Measurements from ENCODE around the gene IGSF5. TPM values are rescaled to one million over a fixed set of nuclear protein-coding genes. Genes with fewer than 3 reads are reported as not detected.

IGSF5 gene
- total RNA-seq, 2 experiments from 2014 or later: not detected

GRCh38 chr21:39802217-39802616 is 57.2 kb downstream of the IGSF5 start:
- Mint-ChIP-seq H3K4me3 (no peak overlapping the region), H3K36me3 (ENCODE audit: low read depth) (no peaks in the 10 kb centered on the region), H3K4me1 (ENCODE audit: low read depth) (no peaks in the 10 kb centered on the region), H3K9me3 (peaks cover 1% of the 10 kb centered on the region), H3K27me3 (ENCODE audit: low read depth) (peaks cover 3% of the 10 kb centered on the region), H3K27ac (no peak overlapping the region)
- CTCF ChIA-PET: no interaction called here
- no peak for DNase-seq
- intact Hi-C loops (cut with micrococcal nuclease): no loop called here

- Mint-ChIP-seq H3K9me3 (peaks cover 1% of the 10 kb centered on the region), H3K27me3 (ENCODE audit: low read depth) (peaks cover 3% of the 10 kb centered on the region), H3K27ac (no peak overlapping the region), H3K4me1 (ENCODE audit: low read depth) (no peaks in the 10 kb centered on the region), H3K4me3 (no peak overlapping the region), H3K36me3 (ENCODE audit: low read depth) (no peaks in the 10 kb centered on the region)
- DNase-seq: no peak
- CTCF ChIA-PET: no interaction called here
- intact Hi-C loops (cut with micrococcal nuclease): no loop called here
Observed at GRCh38 chr21:39803393-39803792, 58.4 kb downstream of the IGSF5 start.

GRCh38 chr21:39804240-39804639 is 59.3 kb downstream of the IGSF5 start:
- CTCF ChIA-PET: no interaction called here
- Mint-ChIP-seq H3K9me3 (peaks cover 1% of the 10 kb centered on the region), H3K4me3 (no peak overlapping the region), H3K27ac (no peak overlapping the region), H3K27me3 (ENCODE audit: low read depth) (peaks cover 3% of the 10 kb centered on the region), H3K4me1 (ENCODE audit: low read depth) (no peaks in the 10 kb centered on the region), H3K36me3 (ENCODE audit: low read depth) (no peaks in the 10 kb centered on the region)
- intact Hi-C loops (cut with micrococcal nuclease): no loop called here
- DNase-seq: no peak

- H3K4me3 Mint-ChIP-seq: no peak overlapping the region
- CTCF ChIA-PET: no interaction called here
- no peaks in the 10 kb centered on the region for H3K36me3 Mint-ChIP-seq (ENCODE audit: low read depth)
- intact Hi-C loops (cut with micrococcal nuclease): no loop called here
- H3K27me3 Mint-ChIP-seq (ENCODE audit: low read depth): no peaks in the 10 kb centered on the region
- peaks cover 1% of the 10 kb centered on the region for H3K9me3 Mint-ChIP-seq
- DNase-seq: no peak
- no peak overlapping the region for H3K27ac Mint-ChIP-seq
- no peaks in the 10 kb centered on the region for H3K4me1 Mint-ChIP-seq (ENCODE audit: low read depth)
Observed at GRCh38 chr21:39805983-39806382, 61.0 kb downstream of the IGSF5 start.

- no peaks in the 10 kb centered on the region for H3K36me3 Mint-ChIP-seq (ENCODE audit: low read depth)
- CTCF ChIA-PET: no interaction called here
- H3K4me1 Mint-ChIP-seq (ENCODE audit: low read depth): no peaks in the 10 kb centered on the region
- H3K4me3 Mint-ChIP-seq: no peak overlapping the region
- intact Hi-C loops (cut with micrococcal nuclease): no loop called here
- peaks cover 1% of the 10 kb centered on the region for H3K9me3 Mint-ChIP-seq
- H3K27me3 Mint-ChIP-seq (ENCODE audit: low read depth): no peaks in the 10 kb centered on the region
- H3K27ac Mint-ChIP-seq: no peak overlapping the region
- DNase-seq: no peak
Observed at GRCh38 chr21:39807738-39808137, 62.8 kb downstream of the IGSF5 start.

- H3K9me3 Mint-ChIP-seq: peaks cover 1% of the 10 kb centered on the region
- CTCF ChIA-PET: no interaction called here
- no peak for DNase-seq
- H3K27ac Mint-ChIP-seq: no peak overlapping the region
- no peaks in the 10 kb centered on the region for H3K36me3 Mint-ChIP-seq (ENCODE audit: low read depth)
- intact Hi-C loops (cut with micrococcal nuclease): no loop called here
- no peaks in the 10 kb centered on the region for H3K4me1 Mint-ChIP-seq (ENCODE audit: low read depth)
- H3K4me3 Mint-ChIP-seq: no peak overlapping the region
- H3K27me3 Mint-ChIP-seq (ENCODE audit: low read depth): no peaks in the 10 kb centered on the region
Observed at GRCh38 chr21:39809936-39810335, 65.0 kb downstream of the IGSF5 start.

- CTCF ChIA-PET: no interaction called here
- no peak for DNase-seq
- Mint-ChIP-seq H3K4me1 (ENCODE audit: low read depth) (no peaks in the 10 kb centered on the region), H3K27ac (no peak overlapping the region), H3K27me3 (ENCODE audit: low read depth) (no peaks in the 10 kb centered on the region), H3K36me3 (ENCODE audit: low read depth) (no peaks in the 10 kb centered on the region), H3K4me3 (no peak overlapping the region), H3K9me3 (peaks cover under 1% of the 10 kb centered on the region)
- intact Hi-C loops (cut with micrococcal nuclease): no loop called here
Observed at GRCh38 chr21:39812983-39813382, 68.0 kb downstream of the IGSF5 start.

GRCh38 chr21:39818557-39818956 is 73.6 kb downstream of the IGSF5 start:
- DNase-seq: no peak
- intact Hi-C loops (cut with micrococcal nuclease): no loop called here
- Mint-ChIP-seq H3K4me3 (no peak overlapping the region), H3K27ac (no peak overlapping the region), H3K9me3 (peaks cover 3% of the 10 kb centered on the region), H3K27me3 (ENCODE audit: low read depth) (no peaks in the 10 kb centered on the region), H3K4me1 (ENCODE audit: low read depth) (no peaks in the 10 kb centered on the region), H3K36me3 (ENCODE audit: low read depth) (no peaks in the 10 kb centered on the region)
- CTCF ChIA-PET: no interaction called here

GRCh38 chr21:39822042-39822441 is 77.1 kb downstream of the IGSF5 start:
- H3K9me3 Mint-ChIP-seq: peaks cover 7% of the 10 kb centered on the region
- H3K4me3 Mint-ChIP-seq: no peak overlapping the region
- no peaks in the 10 kb centered on the region for H3K27me3 Mint-ChIP-seq (ENCODE audit: low read depth)
- H3K27ac Mint-ChIP-seq: no peak overlapping the region
- H3K4me1 Mint-ChIP-seq (ENCODE audit: low read depth): no peaks in the 10 kb centered on the region
- CTCF ChIA-PET: no interaction called here
- no peak for DNase-seq
- H3K36me3 Mint-ChIP-seq (ENCODE audit: low read depth): no peaks in the 10 kb centered on the region
- intact Hi-C loops (cut with micrococcal nuclease): no loop called here

GRCh38 chr21:39825250-39825649 is 80.3 kb downstream of the IGSF5 start:
- Mint-ChIP-seq H3K9me3 (peaks cover 4% of the 10 kb centered on the region), H3K27me3 (ENCODE audit: low read depth) (no peaks in the 10 kb centered on the region), H3K4me1 (ENCODE audit: low read depth) (no peaks in the 10 kb centered on the region), H3K27ac (no peak overlapping the region), H3K4me3 (no peak overlapping the region), H3K36me3 (ENCODE audit: low read depth) (no peaks in the 10 kb centered on the region)
- CTCF ChIA-PET: no interaction called here
- DNase-seq: no peak
- intact Hi-C loops (cut with micrococcal nuclease): no loop called here

- no peaks in the 10 kb centered on the region for H3K9me3 Mint-ChIP-seq
- no peaks in the 10 kb centered on the region for H3K27me3 Mint-ChIP-seq (ENCODE audit: low read depth)
- H3K4me1 Mint-ChIP-seq (ENCODE audit: low read depth): no peaks in the 10 kb centered on the region
- CTCF ChIA-PET: no interaction called here
- intact Hi-C loops (cut with micrococcal nuclease): no loop called here
- H3K36me3 Mint-ChIP-seq (ENCODE audit: low read depth): no peaks in the 10 kb centered on the region
- H3K4me3 Mint-ChIP-seq: no peak overlapping the region
- no peak for DNase-seq
- no peak overlapping the region for H3K27ac Mint-ChIP-seq
Observed at GRCh38 chr21:39834543-39834942, 89.6 kb downstream of the IGSF5 start.

- no peaks in the 10 kb centered on the region for H3K4me1 Mint-ChIP-seq (ENCODE audit: low read depth)
- H3K4me3 Mint-ChIP-seq: no peak overlapping the region
- H3K27me3 Mint-ChIP-seq (ENCODE audit: low read depth): no peaks in the 10 kb centered on the region
- H3K36me3 Mint-ChIP-seq (ENCODE audit: low read depth): no peaks in the 10 kb centered on the region
- no peak overlapping the region for H3K27ac Mint-ChIP-seq
- no peaks in the 10 kb centered on the region for H3K9me3 Mint-ChIP-seq
- CTCF ChIA-PET: no interaction called here
- DNase-seq: no peak
- intact Hi-C loops (cut with micrococcal nuclease): no loop called here
Observed at GRCh38 chr21:39837861-39838359, 92.9 kb downstream of the IGSF5 start.

GRCh38 chr21:39840373-39841097 is 95.6 kb downstream of the IGSF5 start:
- no peak overlapping the region for H3K27ac Mint-ChIP-seq
- no peak overlapping the region for H3K4me3 Mint-ChIP-seq
- no peaks in the 10 kb centered on the region for H3K27me3 Mint-ChIP-seq (ENCODE audit: low read depth)
- intact Hi-C loops (cut with micrococcal nuclease): no loop called here
- H3K4me1 Mint-ChIP-seq (ENCODE audit: low read depth): no peaks in the 10 kb centered on the region
- no peak for DNase-seq
- no peaks in the 10 kb centered on the region for H3K9me3 Mint-ChIP-seq
- no peaks in the 10 kb centered on the region for H3K36me3 Mint-ChIP-seq (ENCODE audit: low read depth)
- CTCF ChIA-PET: no interaction called here

Measured in activated naive CD4-positive, alpha-beta T cell treated with anti-CD3 and anti-CD28 coated beads for 36 hours (primary cell).